Breast epithelium (tissue), 4 donors: ENCODE data around the gene SIT1. TPM values are rescaled to one million over a fixed set of nuclear protein-coding genes. Genes with fewer than 3 reads are reported as not detected.
"Not testable (repeated sequence)": the region's sequence is repeated elsewhere in the genome, so short reads cannot be mapped to it uniquely, and the experiment has no call there.

Experiments used
- DNase-seq, 2 donors: peaks; one replicate each; pipeline ENCODE4 v3.0.0-alpha.2; 2019; ENCODE audit warnings: low spot score in 2 of 2
- H3K27ac ChIP-seq, 2 donors: fragments of 200-600 bp; sonication (generic) in 1 of 2; one replicate each; pipeline ENCODE4 v1.5.1; 2016 to 2019; ENCODE audit warnings: mild to moderate bottlenecking in 1 of 2
- H3K27me3 ChIP-seq, 2 donors: fragments of 200-600 bp; sonication (generic) in 1 of 2; one replicate each; pipeline versions ENCODE4 v1.5.1 to v1.6.0; 2017 to 2019; ENCODE audit warnings: control low read depth in 1 of 2, mild to moderate bottlenecking in 1 of 2
- H3K36me3 ChIP-seq: fragments of 200-600 bp; one replicate; pipeline ENCODE4 v1.5.1; 2019
- H3K4me1 ChIP-seq, 2 donors: fragments of 200-600 bp; sonication (generic); one replicate each; pipeline ENCODE4 v1.5.1; 2016 to 2019; ENCODE audit warnings: control low read depth in 1 of 2
- H3K4me3 ChIP-seq, 3 donors: fragments of 200-600 bp; sonication (generic); 1 replicate in 2 of 3; 2 replicates in 1 of 3; pipeline ENCODE4 v1.5.1; 2016 to 2019; ENCODE audit warnings: mild to moderate bottlenecking in 3 of 3, moderate library complexity in 2 of 3
- H3K9me3 ChIP-seq, 2 donors: fragments of 200-600 bp; sonication (generic) in 1 of 2; one replicate each; pipeline ENCODE4 v1.5.1; 2016 to 2019; ENCODE audit warnings: control low read depth in 1 of 2
- POLR2A ChIP-seq: fragments of 450-650 bp; IDR thresholded peaks from one replicate; pipeline ENCODE4 v1.6.1; 2016; ENCODE audit warnings: antibody characterized with exemption, mild to moderate bottlenecking, moderate library complexity
- POLR2AphosphoS5 ChIP-seq, 3 donors: sonication (generic); formaldehyde crosslinking; IDR thresholded peaks; one replicate each; pipeline ENCODE4 v1.6.1; 2017; ENCODE audit warnings: antibody characterized with exemption in 3 of 3
- intact Hi-C: fragments of 100-400 bp; cut with DNase I; formaldehyde crosslinking; loops from one replicate; pipeline ENCODE4 v1.15.1; 2023; ENCODE audit warnings: low total_unique reads
- total RNA-seq, 3 donors: library from RNA; depleted of rRNA; stranded (reverse); fragments of >200 nt; gene quantifications; one replicate each; pipeline ENCODE4 v1.1.0, GENCODE V29; 2016
- TF ChIP-seq, protein P1 (sequence below), 3 donors: fragments of 450-650 bp; IDR thresholded peaks; one replicate each; pipeline ENCODE4 v1.5.1; 2016 to 2017; ENCODE audit warnings: antibody characterized with exemption in 3 of 3, mild to moderate bottlenecking in 3 of 3, moderate library complexity in 3 of 3

SIT1 gene
- total RNA-seq, 3 donors from 2014 or later = 1.2 to 3.2 (median 1.3) TPM

DNA sequence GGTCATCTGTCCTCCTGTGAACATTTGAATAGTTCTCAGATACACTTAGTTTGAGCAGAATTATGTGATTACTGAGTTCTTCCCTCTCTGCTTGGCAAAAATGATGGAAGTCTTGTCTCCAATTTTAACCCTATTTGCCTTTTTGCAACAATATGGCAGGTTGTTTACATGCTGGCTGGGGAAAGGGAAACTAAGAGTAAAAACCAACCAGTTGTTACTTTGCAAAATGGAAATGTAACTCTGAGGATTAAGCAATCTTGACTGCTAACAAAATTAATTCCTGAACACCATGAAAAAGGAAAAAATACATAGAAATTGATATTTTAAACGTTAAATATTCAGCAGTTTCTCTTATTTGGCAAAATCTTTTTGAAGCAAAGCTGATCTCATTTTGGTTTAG lies 11.1 kb downstream of the SIT1 start:
- Histone ChIP-seq H3K36me3 (no peaks in the 10 kb centered on the region), H3K9me3 (no peaks in the 10 kb centered on the region), H3K27me3 (no peaks in the 10 kb centered on the region), H3K4me3 (no peak overlapping the region), H3K4me1 (no peaks in the 10 kb centered on the region), H3K27ac (no peak overlapping the region)
- intact Hi-C loops = no loop called here
- no peak for DNase-seq
- no peak for TF ChIP-seq POLR2A
- no peak for TF ChIP-seq POLR2AphosphoS5 (IDR thresholded peaks at IDR 0.05)
- TF ChIP-seq, protein P1, sequence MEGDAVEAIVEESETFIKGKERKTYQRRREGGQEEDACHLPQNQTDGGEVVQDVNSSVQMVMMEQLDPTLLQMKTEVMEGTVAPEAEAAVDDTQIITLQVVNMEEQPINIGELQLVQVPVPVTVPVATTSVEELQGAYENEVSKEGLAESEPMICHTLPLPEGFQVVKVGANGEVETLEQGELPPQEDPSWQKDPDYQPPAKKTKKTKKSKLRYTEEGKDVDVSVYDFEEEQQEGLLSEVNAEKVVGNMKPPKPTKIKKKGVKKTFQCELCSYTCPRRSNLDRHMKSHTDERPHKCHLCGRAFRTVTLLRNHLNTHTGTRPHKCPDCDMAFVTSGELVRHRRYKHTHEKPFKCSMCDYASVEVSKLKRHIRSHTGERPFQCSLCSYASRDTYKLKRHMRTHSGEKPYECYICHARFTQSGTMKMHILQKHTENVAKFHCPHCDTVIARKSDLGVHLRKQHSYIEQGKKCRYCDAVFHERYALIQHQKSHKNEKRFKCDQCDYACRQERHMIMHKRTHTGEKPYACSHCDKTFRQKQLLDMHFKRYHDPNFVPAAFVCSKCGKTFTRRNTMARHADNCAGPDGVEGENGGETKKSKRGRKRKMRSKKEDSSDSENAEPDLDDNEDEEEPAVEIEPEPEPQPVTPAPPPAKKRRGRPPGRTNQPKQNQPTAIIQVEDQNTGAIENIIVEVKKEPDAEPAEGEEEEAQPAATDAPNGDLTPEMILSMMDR (IDR thresholded peaks at IDR 0.05) = no peak

DNA sequence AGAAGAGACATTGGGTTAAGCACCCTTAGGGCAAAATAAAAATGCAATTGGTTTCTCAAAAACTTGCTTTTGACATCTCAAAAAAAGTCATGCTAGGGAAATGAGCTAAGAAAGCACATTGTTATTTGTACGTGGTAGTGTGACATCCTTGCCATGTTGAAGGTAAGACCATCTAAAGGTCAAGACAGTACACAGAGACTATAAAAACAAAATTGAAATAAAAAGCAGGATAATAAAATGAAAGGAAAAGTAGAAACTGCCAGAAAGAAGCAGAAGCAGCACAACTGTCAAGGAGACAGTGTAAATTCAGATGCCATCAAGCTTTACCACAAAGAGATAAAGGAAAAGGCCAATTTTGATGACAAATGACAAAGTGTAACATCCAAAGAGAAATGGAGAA lies 11.5 kb downstream of the SIT1 start:
- intact Hi-C loops, H3K36me3 ChIP-seq, H3K27ac ChIP-seq, DNase-seq, H3K4me1 ChIP-seq, H3K27me3 ChIP-seq, H3K9me3 ChIP-seq, H3K4me3 ChIP-seq: not testable (repeated sequence)

GRCh38 chr9:35638751-35639150 lies 12.0 kb downstream of the SIT1 start:
- H3K9me3 ChIP-seq, H3K36me3 ChIP-seq, H3K27ac ChIP-seq, H3K4me1 ChIP-seq, intact Hi-C loops, H3K4me3 ChIP-seq, DNase-seq, H3K27me3 ChIP-seq: not testable (repeated sequence)

GRCh38 chr9:35637427-35637955 lies 13.2 kb downstream of the SIT1 start:
- intact Hi-C loops = not testable (repeated sequence)

DNA sequence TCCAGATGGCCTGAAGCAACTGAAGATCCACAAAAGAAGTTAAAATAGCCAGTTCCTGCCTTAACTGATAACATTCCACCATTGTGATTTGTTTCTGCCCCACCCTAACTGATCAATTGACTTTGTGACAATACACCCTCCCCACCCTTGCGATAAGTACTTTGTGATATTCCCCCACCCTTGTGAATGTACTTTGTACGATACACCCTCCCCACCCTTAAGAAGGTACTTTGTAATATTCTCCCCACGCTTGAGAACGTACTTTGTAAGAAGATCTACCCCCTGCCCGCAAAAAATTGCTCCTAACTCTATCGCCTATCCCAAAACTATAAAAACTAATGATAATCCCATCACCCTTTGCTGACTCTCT lies 13.9 kb downstream of the SIT1 start:
- not testable (repeated sequence) for H3K36me3 ChIP-seq, H3K4me1 ChIP-seq

More at GRCh38 chr9:35637427-35637955, 13.2 kb downstream of the SIT1 start:
- not testable (repeated sequence) for H3K4me1 ChIP-seq, DNase-seq, H3K36me3 ChIP-seq, H3K27ac ChIP-seq, H3K9me3 ChIP-seq, H3K27me3 ChIP-seq, H3K4me3 ChIP-seq

DNA sequence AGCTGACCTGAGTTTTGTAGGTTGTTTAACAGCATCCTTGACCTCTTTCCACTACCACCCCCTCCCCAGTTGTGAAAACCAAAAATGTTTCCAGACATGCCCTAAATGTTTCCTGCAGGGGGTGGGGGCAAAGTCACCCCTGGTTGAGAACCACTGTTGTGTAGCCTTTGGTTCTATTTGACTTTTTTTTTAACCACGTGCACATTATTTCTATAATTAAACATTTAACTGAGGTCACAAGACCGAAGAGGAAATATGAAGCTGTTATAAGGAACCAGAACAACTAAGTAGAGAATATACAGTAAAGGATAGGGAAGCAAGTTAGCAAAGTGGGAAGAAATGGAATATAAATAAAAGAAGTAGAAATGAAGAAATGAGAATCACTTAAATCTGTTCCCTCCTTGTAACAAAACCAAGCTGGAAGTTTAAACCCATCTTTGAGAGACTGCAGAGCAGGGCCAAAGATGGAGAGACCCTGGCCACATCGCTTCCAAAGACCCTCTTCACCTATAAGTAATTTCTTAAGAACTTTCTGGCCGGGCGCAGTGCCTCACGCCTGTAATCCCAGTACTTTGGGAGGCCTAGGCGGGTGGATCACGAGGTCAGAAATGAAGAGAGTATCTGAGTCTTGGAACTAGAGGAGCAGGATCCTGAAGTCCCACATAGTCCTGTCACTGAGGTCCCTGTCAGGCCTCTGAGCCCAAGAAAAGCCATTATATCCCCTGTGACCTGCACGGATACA lies 14.4 kb downstream of the SIT1 start:
- no peak for DNase-seq
- Histone ChIP-seq H3K27ac (no peak overlapping the region), H3K9me3 (no peaks in the 10 kb centered on the region), H3K36me3 (no peaks in the 10 kb centered on the region), H3K4me1 (no peaks in the 10 kb centered on the region), H3K27me3 (no peaks in the 10 kb centered on the region), H3K4me3 (no peak overlapping the region)
- TF ChIP-seq POLR2AphosphoS5 (IDR thresholded peaks at IDR 0.05) (no peak), POLR2A (no peak)
- TF ChIP-seq, protein P1 (IDR thresholded peaks at IDR 0.05) = no peak
- intact Hi-C loops = no loop called here

More for the DNA sequence above, 13.9 kb downstream of the SIT1 start:
- H3K4me3 ChIP-seq, H3K27ac ChIP-seq, H3K27me3 ChIP-seq, intact Hi-C loops, H3K9me3 ChIP-seq, DNase-seq: not testable (repeated sequence)

- no peak overlapping the region for H3K4me3 ChIP-seq
These were observed 15.0 kb downstream of the SIT1 start for GRCh38 chr9:35635730-35636129.

More at GRCh38 chr9:35635730-35636129, 15.0 kb downstream of the SIT1 start:
- TF ChIP-seq POLR2AphosphoS5 (IDR thresholded peaks at IDR 0.05) (no peak), POLR2A (no peak)
- TF ChIP-seq, protein P1 (IDR thresholded peaks at IDR 0.05) = no peak
- intact Hi-C loops = no loop called here
- Histone ChIP-seq H3K27ac (no peak overlapping the region), H3K27me3 (no peaks in the 10 kb centered on the region), H3K36me3 (no peaks in the 10 kb centered on the region), H3K9me3 (no peaks in the 10 kb centered on the region), H3K4me1 (no peaks in the 10 kb centered on the region)
- no peak for DNase-seq
